ENCODE measurements around the gene KYNU.
"Not testable (repeated sequence)": the region's sequence is repeated elsewhere in the genome, so short reads cannot be mapped to it uniquely, and the experiment has no call there.

The KYNU gene

GRCh38 chr2:142872882-142873724 lies 4.4 kb upstream of the KYNU start:
- no peak for FAIRE-seq

- FAIRE-seq: no peak
Measured at GRCh38 chr2:142873831-142874287, 3.6 kb upstream of the KYNU start.

- FAIRE-seq: no peak
Measured at GRCh38 chr2:142874293-142874814, 3.1 kb upstream of the KYNU start.

- FAIRE-seq: no peak
Measured at GRCh38 chr2:142875010-142875409, 2.5 kb upstream of the KYNU start.

GRCh38 chr2:142875652-142876051 lies 1.8 kb upstream of the KYNU start:
- no peak for FAIRE-seq

- FAIRE-seq: no peak
Measured at GRCh38 chr2:142876423-142876822, 1.0 kb upstream of the KYNU start.

- no peak for FAIRE-seq
Measured at GRCh38 chr2:142878031-142878678, 691 bp downstream of the KYNU start.

GRCh38 chr2:142879151-142879550 lies 1.7 kb downstream of the KYNU start:
- no peak for FAIRE-seq

- FAIRE-seq: no peak
Measured at GRCh38 chr2:142880279-142880678, 2.8 kb downstream of the KYNU start.

GRCh38 chr2:142881619-142882018 lies 4.2 kb downstream of the KYNU start:
- FAIRE-seq: no peak

GRCh38 chr2:142882500-142882899 lies 5.0 kb downstream of the KYNU start:
- FAIRE-seq: not testable (repeated sequence)

GRCh38 chr2:142883526-142883925 lies 6.1 kb downstream of the KYNU start:
- no peak for FAIRE-seq

- no peak for FAIRE-seq
Measured at GRCh38 chr2:142885543-142885942, 8.1 kb downstream of the KYNU start.

GRCh38 chr2:142892715-142893114 lies 15.3 kb downstream of the KYNU start:
- FAIRE-seq: no peak

- no peak for FAIRE-seq
Measured at GRCh38 chr2:142893241-142893640, 15.8 kb downstream of the KYNU start.

GRCh38 chr2:142897807-142898206 lies 20.3 kb downstream of the KYNU start:
- no peak for FAIRE-seq

GRCh38 chr2:142900327-142900726 lies 22.9 kb downstream of the KYNU start:
- not testable (repeated sequence) for FAIRE-seq

- FAIRE-seq: no peak
Measured at GRCh38 chr2:142901780-142902179, 24.3 kb downstream of the KYNU start.

- FAIRE-seq: not testable (repeated sequence)
Measured at GRCh38 chr2:142903726-142904125, 26.3 kb downstream of the KYNU start.

GRCh38 chr2:142907653-142908052 lies 30.2 kb downstream of the KYNU start:
- FAIRE-seq: no peak

GRCh38 chr2:142914507-142915313 lies 37.2 kb downstream of the KYNU start:
- FAIRE-seq: no peak

- no peak for FAIRE-seq
Measured at GRCh38 chr2:142915502-142915901, 38.0 kb downstream of the KYNU start.

- FAIRE-seq: no peak
Measured at GRCh38 chr2:142918624-142919023, 41.2 kb downstream of the KYNU start.
